Transverse colon (tissue), 3 donors: ENCODE measurements around the gene COL11A2.
"Not testable (repeated sequence)": the region's sequence is repeated elsewhere in the genome, so short reads cannot be mapped to it uniquely, and the experiment has no call there.

Source experiments
- POLR2A ChIP-seq: fragments of 450-650 bp; IDR thresholded peaks from one replicate; pipeline ENCODE4 v1.6.1; 2016; ENCODE audit warnings: antibody characterized with exemption, mild to moderate bottlenecking, moderate library complexity
- TF ChIP-seq, protein P1 (sequence below), 5 experiments: fragments of 200-600 bp in 3 of 5; fragments of 450-650 bp in 2 of 5; sonication (generic) in 3 of 5; IDR thresholded peaks; 1 replicate in 2 of 5; 2 replicates in 3 of 5; pipeline ENCODE4 v1.5.1; 2016 to 2017; ENCODE audit warnings: antibody characterized with exemption in 5 of 5, inconsistent platforms in 3 of 5, mild to moderate bottlenecking in 2 of 5, moderate library complexity in 1 of 5

DNA sequence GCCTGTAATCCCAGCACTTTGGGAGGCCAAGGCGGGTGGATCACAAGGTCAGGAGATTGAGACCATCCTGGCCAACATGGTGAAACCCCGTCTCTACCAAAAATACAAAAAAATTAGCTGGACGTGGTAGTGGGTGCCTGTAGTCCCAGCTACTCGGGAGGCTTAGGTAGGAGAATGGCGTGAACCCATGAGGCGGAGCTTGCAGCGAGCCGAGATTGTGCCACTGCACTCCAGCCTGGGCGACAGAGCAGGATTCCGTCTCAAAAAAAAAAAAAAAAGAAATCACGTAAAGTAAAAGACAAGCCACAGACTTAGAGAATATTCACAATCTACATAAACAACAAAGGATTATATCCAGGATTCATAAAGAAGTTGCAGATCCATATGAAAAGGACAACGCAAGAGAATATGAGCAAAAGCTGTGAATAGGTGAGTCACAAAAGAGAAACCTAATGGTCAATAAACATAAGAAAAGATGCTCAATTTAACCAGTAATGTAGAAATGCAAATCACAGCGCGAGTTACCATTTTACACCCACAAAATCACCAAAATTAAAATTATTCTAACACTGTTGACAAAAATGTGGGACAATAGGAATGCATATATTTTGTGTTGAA is 34.3 kb upstream of the COL11A2 start:
- TF ChIP-seq POLR2A, result not testable (repeated sequence)
- TF ChIP-seq, protein P1, sequence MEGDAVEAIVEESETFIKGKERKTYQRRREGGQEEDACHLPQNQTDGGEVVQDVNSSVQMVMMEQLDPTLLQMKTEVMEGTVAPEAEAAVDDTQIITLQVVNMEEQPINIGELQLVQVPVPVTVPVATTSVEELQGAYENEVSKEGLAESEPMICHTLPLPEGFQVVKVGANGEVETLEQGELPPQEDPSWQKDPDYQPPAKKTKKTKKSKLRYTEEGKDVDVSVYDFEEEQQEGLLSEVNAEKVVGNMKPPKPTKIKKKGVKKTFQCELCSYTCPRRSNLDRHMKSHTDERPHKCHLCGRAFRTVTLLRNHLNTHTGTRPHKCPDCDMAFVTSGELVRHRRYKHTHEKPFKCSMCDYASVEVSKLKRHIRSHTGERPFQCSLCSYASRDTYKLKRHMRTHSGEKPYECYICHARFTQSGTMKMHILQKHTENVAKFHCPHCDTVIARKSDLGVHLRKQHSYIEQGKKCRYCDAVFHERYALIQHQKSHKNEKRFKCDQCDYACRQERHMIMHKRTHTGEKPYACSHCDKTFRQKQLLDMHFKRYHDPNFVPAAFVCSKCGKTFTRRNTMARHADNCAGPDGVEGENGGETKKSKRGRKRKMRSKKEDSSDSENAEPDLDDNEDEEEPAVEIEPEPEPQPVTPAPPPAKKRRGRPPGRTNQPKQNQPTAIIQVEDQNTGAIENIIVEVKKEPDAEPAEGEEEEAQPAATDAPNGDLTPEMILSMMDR (IDR thresholded peaks at IDR 0.05), result not testable (repeated sequence)
